Subcutaneous abdominal adipose tissue (tissue), 5 donors: ENCODE results near the gene STING1.
"Not testable (repeated sequence)": the region's sequence is repeated elsewhere in the genome, so short reads cannot be mapped to it uniquely, and the experiment has no call there.

Experiments
- H3K27ac ChIP-seq: one replicate; pipeline ENCODE4 v1.7.0; 2013; ENCODE audit warnings: low read depth, mild to moderate bottlenecking, inconsistent platforms, low read length, moderate library complexity
- H3K27me3 ChIP-seq, 5 donors: one replicate each; pipeline ENCODE4 v1.7.0; 2013; ENCODE audit warnings: low read length in 5 of 5, inconsistent platforms in 1 of 5; ENCODE audit not compliant: control insufficient read depth in 5 of 5, insufficient read depth in 4 of 5
- H3K36me3 ChIP-seq, 5 donors: one replicate each; pipeline ENCODE4 v1.7.0; 2013; ENCODE audit warnings: low read length in 5 of 5; ENCODE audit not compliant: control insufficient read depth in 5 of 5, insufficient read depth in 5 of 5
- H3K4me1 ChIP-seq, 5 donors: one replicate each; pipeline ENCODE4 v1.7.0; 2013; ENCODE audit warnings: low read length in 5 of 5, mild to moderate bottlenecking in 3 of 5, moderate library complexity in 1 of 5; ENCODE audit not compliant: control insufficient read depth in 5 of 5, insufficient read depth in 5 of 5
- H3K4me3 ChIP-seq, 5 donors: one replicate each; pipeline ENCODE4 v1.7.0; 2013; ENCODE audit warnings: low read length in 5 of 5, low read depth in 1 of 5
- H3K9ac ChIP-seq, 5 donors: one replicate each; pipeline ENCODE4 v1.7.0; 2013; ENCODE audit warnings: low read length in 5 of 5, mild to moderate bottlenecking in 4 of 5, moderate library complexity in 3 of 5
- H3K9me3 ChIP-seq, 5 donors: one replicate each; pipeline ENCODE4 v1.7.0; 2013; ENCODE audit warnings: low read length in 5 of 5; ENCODE audit not compliant: control insufficient read depth in 5 of 5
- donor health status: healthy.
- donor health status: healthy.
- donor health status: healthy.
- donor health status: healthy.
- donor health status: healthy.

Gene STING1

GRCh38 chr5:139481122-139481533 is 1.4 kb downstream of the STING1 start:
- no peaks in the 10 kb centered on the region for H3K9me3 ChIP-seq
- H3K27ac ChIP-seq = peak overlapping the region; percentile 91
- peaks cover 8 to 37% (median 25%) of the 10 kb centered on the region in 5 donors for H3K4me1 ChIP-seq
- peak overlapping the region; percentile 48 to 77 (median 73) for H3K4me3 ChIP-seq
- peaks cover 0 to 30% (median 20%) of the 10 kb centered on the region in 5 donors for H3K36me3 ChIP-seq
- no peaks in the 10 kb centered on the region for H3K27me3 ChIP-seq
- H3K9ac ChIP-seq = peak overlapping the region in 4 of 5 donors; percentile 17 to 88 (median 71)

- Histone ChIP-seq H3K36me3 (peaks cover 0 to 44% (median 27%) of the 10 kb centered on the region in 5 donors), H3K4me1 (peaks cover 5 to 46% (median 32%) of the 10 kb centered on the region in 5 donors)
- not testable (repeated sequence) for H3K27ac ChIP-seq, H3K9me3 ChIP-seq, H3K4me3 ChIP-seq, H3K27me3 ChIP-seq, H3K9ac ChIP-seq
These were observed 2.8 kb downstream of the STING1 start for GRCh38 chr5:139479729-139480128.

GRCh38 chr5:139478657-139479423 is 3.7 kb downstream of the STING1 start:
- Histone ChIP-seq H3K36me3 (peaks cover 0 to 44% (median 27%) of the 10 kb centered on the region in 5 donors), H3K4me1 (peaks cover 5 to 49% (median 32%) of the 10 kb centered on the region in 5 donors)
- H3K27me3 ChIP-seq, H3K27ac ChIP-seq, H3K9ac ChIP-seq, H3K4me3 ChIP-seq, H3K9me3 ChIP-seq: not testable (repeated sequence)

GRCh38 chr5:139475865-139476617 is 6.5 kb downstream of the STING1 start:
- H3K4me1 ChIP-seq = peaks cover 3 to 43% (median 30%) of the 10 kb centered on the region in 5 donors

GRCh38 chr5:139474890-139475791 is 7.4 kb downstream of the STING1 start:
- Histone ChIP-seq H3K9ac (no peak overlapping the region), H3K4me1 (peaks cover 3 to 43% (median 31%) of the 10 kb centered on the region in 5 donors), H3K27me3 (no peaks in the 10 kb centered on the region), H3K27ac (no peak overlapping the region), H3K36me3 (peaks cover 0 to 44% (median 27%) of the 10 kb centered on the region in 5 donors), H3K9me3 (no peaks in the 10 kb centered on the region), H3K4me3 (no peak overlapping the region)

More at GRCh38 chr5:139475865-139476617, 6.5 kb downstream of the STING1 start:
- no peak overlapping the region for H3K9ac ChIP-seq
- peaks cover 0 to 44% (median 27%) of the 10 kb centered on the region in 5 donors for H3K36me3 ChIP-seq
- no peak overlapping the region for H3K4me3 ChIP-seq
- no peaks in the 10 kb centered on the region for H3K27me3 ChIP-seq
- H3K27ac ChIP-seq = no peak overlapping the region
- no peaks in the 10 kb centered on the region for H3K9me3 ChIP-seq

GRCh38 chr5:139473565-139473964 is 9.0 kb downstream of the STING1 start:
- Histone ChIP-seq H3K27ac (peak overlapping the region; percentile 11), H3K9me3 (no peaks in the 10 kb centered on the region), H3K27me3 (no peaks in the 10 kb centered on the region), H3K36me3 (peaks cover 0 to 36% (median 26%) of the 10 kb centered on the region in 5 donors), H3K9ac (no peak overlapping the region), H3K4me1 (peaks cover 3 to 48% (median 36%) of the 10 kb centered on the region in 5 donors), H3K4me3 (no peak overlapping the region)

- no peaks in the 10 kb centered on the region for H3K9me3 ChIP-seq
- peaks cover 0 to 32% (median 22%) of the 10 kb centered on the region in 5 donors for H3K36me3 ChIP-seq
- peaks cover 3 to 53% (median 41%) of the 10 kb centered on the region in 5 donors for H3K4me1 ChIP-seq
- no peaks in the 10 kb centered on the region for H3K27me3 ChIP-seq
- peak overlapping the region; percentile 11 for H3K27ac ChIP-seq
- H3K4me3 ChIP-seq = no peak overlapping the region
- H3K9ac ChIP-seq = no peak overlapping the region
These were observed 9.5 kb downstream of the STING1 start for GRCh38 chr5:139473105-139473504.

- Histone ChIP-seq H3K4me1 (peaks cover 3 to 53% (median 41%) of the 10 kb centered on the region in 5 donors), H3K36me3 (peaks cover 0 to 26% (median 16%) of the 10 kb centered on the region in 5 donors), H3K4me3 (no peak overlapping the region), H3K27ac (peak overlapping the region; percentile 11), H3K9ac (no peak overlapping the region), H3K9me3 (no peaks in the 10 kb centered on the region), H3K27me3 (no peaks in the 10 kb centered on the region)
These were observed 10.1 kb downstream of the STING1 start for GRCh38 chr5:139472386-139473030.

GRCh38 chr5:139470821-139471300 is 11.7 kb downstream of the STING1 start, which contains the start of gene SMIM33:
Gene SMIM33, plus strand, starts transcription at chr5:139471004. Its CDS starts 118 bp downstream, at chr5:139471122.
- H3K9me3 ChIP-seq = no peaks in the 10 kb centered on the region
- peaks cover 0 to 11% (median 5%) of the 10 kb centered on the region in 5 donors for H3K36me3 ChIP-seq
- H3K9ac ChIP-seq = no peak within 1 kb of the TSS
- peaks cover 3 to 52% (median 41%) of the 10 kb centered on the region in 5 donors for H3K4me1 ChIP-seq
- H3K27me3 ChIP-seq = no peaks in the 10 kb centered on the region
- peak within 1 kb of the TSS in 1 of 5 donors; percentile 31 for H3K4me3 ChIP-seq
- no peak within 1 kb of the TSS for H3K27ac ChIP-seq
